Iris pigment epithelial cell (primary cell): ENCODE results near the gene IAH1.
A peak's percentile ranks its signal among the peaks of the same experiment; 100 is the strongest.

Experiments
- DNase-seq: peaks from one replicate; pipeline ENCODE4 v3.0.0-alpha.2; 2011; ENCODE audit warnings: low read depth

Gene IAH1, protein sequence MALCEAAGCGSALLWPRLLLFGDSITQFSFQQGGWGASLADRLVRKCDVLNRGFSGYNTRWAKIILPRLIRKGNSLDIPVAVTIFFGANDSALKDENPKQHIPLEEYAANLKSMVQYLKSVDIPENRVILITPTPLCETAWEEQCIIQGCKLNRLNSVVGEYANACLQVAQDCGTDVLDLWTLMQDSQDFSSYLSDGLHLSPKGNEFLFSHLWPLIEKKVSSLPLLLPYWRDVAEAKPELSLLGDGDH

GRCh38 chr2:9474361-9475057, at the start of gene IAH1:
TSS of gene IAH1 (plus strand) at chr2:9474551. CDS start at chr2:9474567, 16 bp downstream.
- DNase-seq = peak; percentile 46

GRCh38 chr2:9428965-9429577, 45.3 kb upstream of the IAH1 start:
- no peak for DNase-seq

- DNase-seq = peak; percentile 66
Observed at GRCh38 chr2:9430316-9431293, 43.7 kb upstream of the IAH1 start.

GRCh38 chr2:9434489-9434888, 39.9 kb upstream of the IAH1 start:
- DNase-seq = no peak

DNA sequence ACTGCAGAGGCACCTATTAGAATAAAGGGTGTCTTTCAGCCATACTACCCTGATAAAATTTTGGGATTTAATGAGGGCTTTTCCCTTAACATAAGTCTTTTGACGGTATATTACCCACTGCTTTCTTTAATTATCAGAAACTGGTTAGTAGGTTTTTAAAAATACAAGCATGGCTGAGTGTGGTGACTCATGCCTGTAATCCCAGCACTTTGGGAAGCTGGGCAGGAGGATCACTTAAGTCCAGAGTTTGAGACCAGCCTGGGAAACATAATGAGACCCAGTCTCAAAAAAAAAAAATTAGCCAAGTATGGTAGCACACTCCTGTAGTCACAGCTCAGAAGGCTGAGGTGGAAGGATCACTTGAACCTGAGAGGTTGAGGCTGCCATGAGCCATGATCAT, 34.8 kb upstream of the IAH1 start:
- DNase-seq = peak; percentile 63

- DNase-seq = peak; percentile 88
Observed at GRCh38 chr2:9440058-9440727, 34.2 kb upstream of the IAH1 start.

DNA sequence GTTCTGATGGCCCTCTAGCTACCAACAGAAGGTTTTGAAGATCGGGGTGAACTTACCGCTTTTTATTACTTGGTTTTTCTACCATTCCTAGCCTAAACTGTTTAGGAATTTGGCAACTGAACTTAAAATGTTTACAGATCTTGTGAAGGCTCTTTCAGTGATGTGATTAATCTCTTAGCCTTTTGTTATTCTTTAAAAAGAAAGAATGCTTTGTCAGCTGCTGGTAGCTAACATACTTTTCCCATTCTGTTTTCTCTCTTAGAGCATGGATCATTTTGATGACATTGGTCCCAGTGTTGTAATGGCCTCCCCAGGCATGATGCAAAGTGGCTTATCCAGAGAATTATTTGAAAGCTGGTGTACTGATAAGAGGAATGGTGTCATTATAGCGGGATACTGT, 32.8 kb upstream of the IAH1 start:
- DNase-seq = peak; percentile 7

DNA sequence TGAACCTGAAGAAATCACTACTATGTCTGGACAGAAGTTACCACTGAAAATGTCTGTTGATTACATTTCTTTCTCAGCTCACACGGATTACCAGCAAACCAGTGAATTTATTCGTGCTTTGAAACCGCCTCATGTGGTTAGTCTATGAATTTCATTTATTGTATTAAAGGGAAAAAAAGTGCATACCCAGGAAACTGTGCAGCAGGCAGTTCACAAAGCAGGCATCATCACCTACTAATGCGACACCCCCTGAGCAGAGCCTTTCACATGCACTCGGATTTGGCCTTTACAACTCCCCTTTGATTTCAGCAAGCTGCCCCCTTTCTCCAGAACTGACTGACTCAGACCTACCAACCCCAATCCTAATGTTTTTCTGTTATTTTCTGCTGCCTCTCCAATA, 30.8 kb upstream of the IAH1 start:
- no peak for DNase-seq

DNA sequence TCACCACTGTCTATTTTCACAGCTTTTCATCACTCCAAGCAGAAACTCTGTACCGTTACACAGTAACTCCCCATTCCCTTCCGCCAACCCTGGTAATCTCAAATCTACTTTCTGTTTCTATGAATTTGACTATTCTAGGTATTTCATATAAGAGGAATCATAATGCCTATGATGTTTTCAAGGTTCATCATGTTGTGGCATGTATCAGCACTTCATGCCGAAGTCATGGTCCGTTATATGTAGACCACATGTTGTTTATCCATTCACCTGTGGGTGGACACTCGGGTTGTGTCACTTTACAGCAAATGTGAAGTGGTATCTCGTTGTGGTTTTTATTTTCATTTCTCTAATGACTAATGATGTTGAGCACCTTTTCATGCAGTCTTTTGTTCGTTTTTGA, 29.3 kb upstream of the IAH1 start:
- no peak for DNase-seq

- DNase-seq = no peak
Observed at GRCh38 chr2:9451231-9451630, 23.1 kb upstream of the IAH1 start.

GRCh38 chr2:9460441-9461017, 13.8 kb upstream of the IAH1 start:
- DNase-seq = no peak

GRCh38 chr2:9461079-9461478, 13.3 kb upstream of the IAH1 start:
- DNase-seq = no peak

GRCh38 chr2:9462313-9462712, 12.0 kb upstream of the IAH1 start:
- DNase-seq = no peak

GRCh38 chr2:9462886-9463697, 11.3 kb upstream of the IAH1 start:
- no peak for DNase-seq

GRCh38 chr2:9463698-9464034, 10.7 kb upstream of the IAH1 start:
- DNase-seq = peak; percentile 53

GRCh38 chr2:9465170-9465569, 9.2 kb upstream of the IAH1 start:
- no peak for DNase-seq

DNA sequence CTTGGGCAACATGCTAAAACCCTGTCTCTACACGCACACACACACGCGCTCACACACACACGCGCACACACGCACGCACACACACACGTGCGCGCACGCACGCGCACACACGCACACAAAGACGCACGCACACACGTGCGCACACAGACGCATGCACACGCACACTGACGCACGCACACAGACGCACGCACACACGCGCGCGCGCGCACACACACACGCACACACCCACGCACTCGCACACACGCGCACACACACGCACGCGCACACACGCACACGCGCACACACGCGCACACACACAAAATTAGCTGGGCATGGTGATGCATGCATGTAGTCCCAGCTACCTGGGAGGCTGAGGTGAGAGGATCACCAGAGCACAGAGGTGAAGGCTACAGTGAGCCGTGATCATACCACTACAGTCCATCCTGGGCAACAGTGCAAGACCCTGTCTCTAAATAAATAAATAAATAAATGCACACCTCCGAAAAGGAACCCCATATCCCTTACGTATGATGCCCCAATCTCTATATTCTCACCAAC, 8.1 kb upstream of the IAH1 start:
- DNase-seq = no peak

- no peak for DNase-seq
Observed at GRCh38 chr2:9467687-9468086, 6.7 kb upstream of the IAH1 start.

- DNase-seq = no peak
Observed at GRCh38 chr2:9471206-9471605, 3.1 kb upstream of the IAH1 start.

- no peak for DNase-seq
Observed at GRCh38 chr2:9472511-9472910, 1.8 kb upstream of the IAH1 start.
